ENCODE measurements around the gene LDB3.
"Not testable (repeated sequence)": the region's sequence is repeated elsewhere in the genome, so short reads cannot be mapped to it uniquely, and the experiment has no call there.

Gene LDB3

DNA sequence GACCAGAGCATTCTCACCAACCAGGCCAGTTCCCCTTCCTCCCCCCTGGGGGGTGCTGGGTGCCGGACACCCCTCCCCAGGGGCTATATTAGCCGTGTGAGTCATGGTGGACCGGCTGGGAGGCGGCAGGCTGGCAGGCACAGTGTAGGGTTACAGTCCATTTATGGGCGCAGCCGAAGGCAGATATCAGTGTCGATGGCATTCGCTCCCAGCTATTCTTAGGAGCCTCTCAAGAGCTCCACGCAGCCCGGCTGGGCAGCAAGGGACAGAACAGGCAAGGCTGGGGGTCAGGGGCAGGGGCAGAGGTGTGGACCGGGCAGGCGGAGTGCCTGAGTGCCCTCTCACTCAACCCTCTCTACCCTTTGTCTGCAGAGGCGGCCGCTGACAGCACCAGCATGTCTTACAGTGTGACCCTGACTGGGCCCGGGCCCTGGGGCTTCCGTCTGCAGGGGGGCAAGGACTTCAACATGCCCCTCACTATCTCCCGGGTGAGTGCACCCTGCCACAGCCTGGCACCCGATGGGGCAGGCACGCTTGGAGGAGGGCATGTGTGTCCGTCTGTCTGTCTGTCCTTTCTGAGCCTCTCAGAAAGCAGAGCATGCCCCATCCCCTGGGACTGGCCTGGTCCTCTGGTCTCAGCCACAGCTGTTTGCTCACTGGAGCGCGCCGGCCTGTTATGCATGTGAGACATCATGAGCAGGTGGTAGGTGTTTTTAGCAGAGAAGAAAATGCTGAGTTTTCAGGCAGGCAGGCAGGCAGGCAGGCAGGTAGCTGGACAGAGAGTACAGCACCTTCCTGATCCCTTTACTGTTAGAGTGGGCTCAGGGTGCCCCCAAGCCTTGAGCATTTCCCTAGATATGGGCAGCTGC lies at the start of gene LDB3:
Gene LDB3, plus strand, starts transcription at position 215 of the 869 bp plus-strand sequence. Its CDS starts 181 bp downstream, at position 396.
- no peak for DNase-seq (ENCODE audit: low spot score)

GRCh38 chr10:86628311-86628710 lies 40.0 kb upstream of the LDB3 start:
- DNase-seq (ENCODE audit: low spot score), result no peak

- DNase-seq (ENCODE audit: low spot score), result no peak
Observed at GRCh38 chr10:86630079-86630478, 38.2 kb upstream of the LDB3 start.

DNA sequence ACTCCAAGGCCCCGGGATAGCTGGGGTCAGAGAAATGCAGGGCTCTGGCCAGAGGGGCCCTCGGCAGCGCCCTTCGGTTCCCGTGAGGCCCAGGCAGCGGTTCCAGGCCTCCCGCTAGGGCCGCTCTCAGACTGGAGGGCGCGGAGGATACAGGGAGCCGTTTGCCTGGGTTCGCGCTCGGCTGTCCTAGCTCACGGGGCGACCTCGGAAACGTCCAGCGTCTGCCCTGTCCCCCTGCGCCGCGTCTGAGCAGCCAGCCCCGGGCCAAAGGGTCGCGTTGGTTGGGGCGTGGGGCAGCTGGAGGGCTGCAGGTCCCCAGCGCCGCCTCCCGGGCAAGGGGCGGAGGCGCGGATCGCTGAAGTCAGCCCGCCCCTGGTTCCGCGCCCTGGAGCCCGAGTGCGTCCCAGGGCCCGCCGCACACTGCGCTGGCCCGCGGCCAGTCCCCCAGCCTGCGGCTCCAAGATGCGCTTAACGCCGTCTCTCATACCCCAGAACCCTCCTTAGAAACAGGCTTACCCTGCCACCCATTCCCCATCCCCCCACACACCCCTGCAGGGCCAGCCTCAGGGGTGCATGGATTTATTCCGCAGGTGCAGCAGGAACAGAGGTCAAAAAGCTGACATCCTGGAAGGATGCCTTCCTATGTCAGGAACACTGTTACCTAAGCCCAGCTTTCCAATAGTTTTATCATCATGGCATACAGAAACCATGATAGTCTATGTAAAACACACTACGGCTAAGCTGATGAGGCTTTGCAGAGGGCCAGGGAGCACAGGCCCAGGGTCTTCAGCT lies 36.1 kb upstream of the LDB3 start:
- no peak for DNase-seq (ENCODE audit: low spot score)

DNA sequence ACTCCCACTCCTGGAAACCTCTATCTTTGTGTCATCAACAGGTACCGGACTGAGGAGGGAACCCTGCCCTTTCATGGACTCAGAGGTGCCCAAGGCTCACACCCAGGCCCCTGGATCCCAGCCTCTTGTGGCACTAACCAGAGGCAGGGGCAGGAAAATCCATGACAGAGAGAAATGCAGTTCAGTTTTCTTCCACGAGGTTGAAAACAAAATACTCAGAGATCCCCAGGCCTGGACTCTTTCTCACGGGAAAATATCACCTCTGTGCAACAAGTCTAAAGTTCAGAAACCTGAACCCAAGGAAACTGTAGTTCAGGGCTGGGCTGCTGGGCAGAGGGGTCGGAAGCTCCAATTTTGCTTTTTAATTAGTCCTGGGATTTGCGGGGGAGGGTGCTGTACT lies 35.4 kb upstream of the LDB3 start:
- no peak for DNase-seq (ENCODE audit: low spot score)

DNA sequence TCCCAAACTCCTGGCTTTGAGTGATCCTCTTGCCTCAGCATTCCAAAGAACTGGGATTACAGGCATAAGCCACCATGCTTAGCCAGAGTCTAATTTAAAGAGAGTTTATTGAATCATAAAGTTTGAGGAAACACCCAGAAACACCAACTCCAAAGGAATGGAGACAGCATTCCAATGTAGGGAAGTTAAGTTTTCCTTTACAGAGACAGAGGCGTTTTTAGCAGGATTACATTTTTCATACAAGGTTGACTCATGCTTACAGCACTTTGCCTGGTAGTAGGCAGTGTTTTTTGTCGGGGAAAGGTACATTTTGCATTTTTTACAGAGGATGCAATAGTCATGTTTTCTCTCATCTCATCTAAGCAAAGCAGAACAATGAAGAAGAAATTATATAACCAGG lies 32.9 kb upstream of the LDB3 start:
- no peak for DNase-seq (ENCODE audit: low spot score)

DNA sequence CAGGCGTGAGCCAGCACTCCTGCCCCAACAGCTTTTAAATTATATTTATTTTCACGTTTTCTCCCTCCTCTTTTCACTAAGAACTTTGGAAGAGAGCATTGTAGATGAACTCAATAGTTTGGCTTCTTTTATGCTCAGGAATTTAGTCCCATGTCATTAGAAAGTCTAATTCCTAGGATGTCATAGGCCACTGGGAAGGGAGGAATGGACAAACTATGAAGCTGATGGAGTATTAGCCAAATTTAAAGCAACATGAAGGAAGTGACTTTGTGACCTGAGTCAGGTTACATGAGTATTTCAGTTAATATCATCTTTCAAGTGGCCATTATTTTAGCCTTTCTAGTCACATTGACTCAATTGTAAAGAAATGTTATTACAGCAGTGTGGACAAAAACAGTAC lies 32.0 kb upstream of the LDB3 start:
- no peak for DNase-seq (ENCODE audit: low spot score)

- no peak for DNase-seq (ENCODE audit: low spot score)
Observed at GRCh38 chr10:86642021-86642420, 26.3 kb upstream of the LDB3 start.

DNA sequence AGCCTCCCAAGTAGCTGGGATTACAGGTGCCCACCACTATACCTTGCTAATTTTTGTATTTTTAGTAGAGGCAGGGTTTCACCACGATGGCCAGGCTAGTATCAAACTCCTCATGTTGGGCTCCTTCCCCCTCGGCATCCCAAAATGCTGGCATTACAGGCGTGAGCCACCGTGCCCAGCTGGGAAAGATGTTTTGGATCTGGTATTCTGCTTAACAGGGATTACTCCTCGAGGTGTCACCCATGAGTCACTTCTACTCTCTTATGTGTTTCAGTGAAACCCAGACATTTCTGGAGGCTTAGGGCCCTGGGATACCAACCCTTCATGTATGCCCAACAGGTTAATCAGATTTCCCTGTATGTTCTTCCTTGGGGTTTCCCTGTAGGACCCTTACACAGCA lies 25.8 kb upstream of the LDB3 start:
- DNase-seq (ENCODE audit: low spot score), result no peak

- DNase-seq (ENCODE audit: low spot score), result no peak
Observed at GRCh38 chr10:86644152-86644793, 24.0 kb upstream of the LDB3 start.

- no peak for DNase-seq (ENCODE audit: low spot score)
Observed at GRCh38 chr10:86644794-86645445, 23.4 kb upstream of the LDB3 start.

DNA sequence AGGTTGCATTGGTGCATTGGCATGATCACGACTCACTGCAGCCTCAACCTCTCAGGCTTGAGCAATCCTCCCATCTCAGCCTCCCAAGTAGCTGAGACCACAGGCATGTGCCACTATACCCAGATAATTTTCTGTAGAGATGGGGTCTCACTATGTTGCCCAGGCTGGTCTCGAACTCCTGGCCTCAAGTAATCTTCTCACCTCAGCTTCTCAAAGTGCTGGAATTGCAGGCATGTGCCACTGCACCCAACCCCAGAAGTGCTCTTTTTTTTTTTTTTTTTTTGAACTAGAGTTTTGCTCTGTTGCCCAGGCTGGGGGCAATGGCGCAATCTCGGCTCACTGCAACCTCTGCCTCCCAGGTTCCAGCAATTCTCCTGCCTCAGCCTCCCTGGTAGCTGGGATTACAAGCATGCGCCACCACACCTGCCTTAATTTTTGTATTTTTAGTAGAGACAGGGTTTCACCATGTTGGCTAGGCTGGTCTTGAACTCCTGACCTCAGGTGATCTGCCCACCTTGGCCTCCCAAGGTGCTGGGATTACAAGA lies 22.6 kb upstream of the LDB3 start:
- DNase-seq (ENCODE audit: low spot score), result not testable (repeated sequence)

DNA sequence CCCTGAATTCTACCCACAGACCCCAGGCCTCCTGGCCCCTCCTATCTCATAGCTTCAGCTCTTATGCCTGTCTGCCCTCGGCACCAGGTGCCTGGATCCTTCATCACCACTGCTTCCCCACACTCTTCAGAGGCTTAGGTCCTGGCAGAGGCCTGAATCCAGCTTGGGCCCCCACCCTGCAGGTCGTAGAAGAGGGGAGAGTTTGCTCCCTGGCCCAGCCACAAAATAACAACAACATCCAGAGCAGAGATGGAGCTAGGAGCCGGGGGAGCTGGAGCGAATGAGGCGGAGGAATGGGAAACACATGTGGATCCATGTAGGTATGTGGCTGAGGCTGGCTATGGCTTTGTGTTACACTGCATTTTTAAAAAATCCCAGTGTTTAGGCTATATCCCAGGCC lies 21.8 kb upstream of the LDB3 start:
- no peak for DNase-seq (ENCODE audit: low spot score)

- DNase-seq (ENCODE audit: low spot score), result no peak
Observed at GRCh38 chr10:86646933-86647332, 21.4 kb upstream of the LDB3 start.

DNA sequence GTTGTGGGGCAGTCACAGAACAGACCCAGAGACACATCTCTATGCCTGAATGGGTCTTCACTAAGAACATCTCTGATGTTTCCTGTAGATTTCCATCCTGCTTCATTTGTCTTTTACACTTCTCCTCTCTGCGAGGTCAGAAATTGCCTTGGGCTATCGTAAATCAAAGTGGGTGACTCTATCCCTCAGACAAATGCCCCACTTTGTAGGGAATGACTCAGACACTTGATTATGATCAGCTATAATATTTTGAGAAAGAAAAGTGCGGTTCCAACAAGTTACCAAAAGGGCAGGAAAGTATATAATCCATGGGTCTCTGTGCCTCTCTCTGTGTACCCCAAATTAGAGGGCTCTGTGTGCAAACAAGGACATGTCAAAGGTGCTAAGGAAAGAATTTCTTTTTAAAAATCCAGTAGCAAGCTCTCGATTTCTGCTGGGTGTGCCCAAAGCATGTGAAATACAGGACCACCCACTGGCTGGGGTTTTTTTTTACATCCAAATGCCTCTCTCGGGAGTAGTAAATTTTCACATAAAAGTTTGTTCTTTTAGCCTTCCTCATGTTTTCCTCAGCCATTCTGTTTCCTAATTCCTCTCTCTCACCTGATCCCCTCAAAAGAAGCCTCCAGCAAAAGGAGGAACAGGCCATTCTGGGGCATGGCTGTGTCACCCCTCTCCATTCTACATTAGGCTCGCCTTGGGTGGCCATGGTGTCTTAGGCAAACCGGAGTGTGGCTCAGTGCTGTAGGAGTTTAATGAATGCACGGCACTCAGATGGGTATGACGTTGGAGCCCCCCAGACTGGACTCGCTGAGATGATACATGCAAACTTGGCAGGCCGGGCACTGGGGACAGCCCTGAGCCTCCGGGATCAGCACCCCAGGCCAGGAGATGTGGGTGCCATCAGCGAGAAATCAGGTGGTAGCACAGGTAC lies 20.3 kb upstream of the LDB3 start:
- DNase-seq (ENCODE audit: low spot score), result peak; percentile 77

DNA sequence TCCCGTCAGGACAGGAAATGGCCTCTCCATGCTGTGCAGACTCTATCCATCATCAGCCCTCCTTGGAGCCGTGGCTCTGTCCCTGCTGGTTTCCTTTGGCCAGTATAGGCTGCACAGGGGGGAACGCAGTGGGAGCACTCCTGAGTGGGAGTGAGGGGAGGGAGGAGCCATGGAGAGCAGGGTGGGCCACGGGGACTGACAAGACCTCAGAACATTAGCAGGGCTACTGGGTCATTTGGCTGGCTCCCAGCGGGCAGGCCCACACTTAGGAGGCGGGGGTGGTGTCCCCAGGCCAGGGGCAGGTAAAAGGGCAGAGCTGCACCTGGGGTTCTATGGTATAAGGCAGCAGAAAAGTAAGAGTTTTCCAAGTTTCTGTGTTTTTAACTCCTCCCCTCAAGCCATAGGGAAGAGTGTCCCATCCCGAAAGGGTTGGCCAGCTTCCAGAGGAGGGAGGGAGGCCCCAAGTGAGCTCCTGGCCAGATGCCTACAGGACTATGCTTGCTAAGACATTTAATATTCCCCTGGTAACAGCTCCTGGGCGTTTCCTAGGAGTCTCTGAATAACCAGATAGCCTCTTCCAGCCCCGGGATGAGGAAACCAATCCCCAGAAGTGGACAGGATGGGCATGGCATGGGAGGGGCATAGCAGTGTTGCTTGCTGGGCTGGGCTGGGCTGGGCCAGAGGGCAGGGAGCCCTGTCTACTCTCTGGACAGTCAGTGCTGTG lies 19.4 kb upstream of the LDB3 start:
- DNase-seq (ENCODE audit: low spot score), result peak; percentile 40

GRCh38 chr10:86649471-86650150 lies 18.7 kb upstream of the LDB3 start:
- DNase-seq (ENCODE audit: low spot score), result no peak

DNA sequence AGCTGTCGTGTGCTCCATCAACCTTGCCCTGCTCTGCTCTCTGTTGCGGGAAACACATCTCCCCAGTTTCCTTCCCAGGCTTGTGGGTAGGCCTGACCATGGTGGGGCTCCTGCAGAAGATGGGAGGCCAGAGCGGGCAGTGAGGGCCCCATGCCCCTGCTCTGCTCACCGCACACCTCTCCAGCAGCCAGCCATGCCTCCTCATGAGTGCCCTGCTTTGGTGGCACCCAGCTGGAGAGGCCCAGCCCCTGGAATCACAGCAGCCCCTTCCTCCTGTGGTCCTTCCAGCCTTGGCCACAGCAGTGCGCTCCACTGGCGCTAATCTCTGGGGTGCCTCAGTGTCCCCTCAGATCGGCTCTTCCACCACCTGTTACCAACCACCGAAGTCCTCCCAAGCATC lies 18.2 kb upstream of the LDB3 start:
- DNase-seq (ENCODE audit: low spot score), result no peak

GRCh38 chr10:86651021-86651471 lies 17.3 kb upstream of the LDB3 start:
- DNase-seq (ENCODE audit: low spot score), result no peak
